NCI-H1092 (cell line): ENCODE results near the gene TIMM10B.

Source experiments
- DNase-seq: peaks from one replicate; lab custom pipeline; 2025; lab: John Stamatoyannopoulos, UW

The TIMM10B gene

DNA sequence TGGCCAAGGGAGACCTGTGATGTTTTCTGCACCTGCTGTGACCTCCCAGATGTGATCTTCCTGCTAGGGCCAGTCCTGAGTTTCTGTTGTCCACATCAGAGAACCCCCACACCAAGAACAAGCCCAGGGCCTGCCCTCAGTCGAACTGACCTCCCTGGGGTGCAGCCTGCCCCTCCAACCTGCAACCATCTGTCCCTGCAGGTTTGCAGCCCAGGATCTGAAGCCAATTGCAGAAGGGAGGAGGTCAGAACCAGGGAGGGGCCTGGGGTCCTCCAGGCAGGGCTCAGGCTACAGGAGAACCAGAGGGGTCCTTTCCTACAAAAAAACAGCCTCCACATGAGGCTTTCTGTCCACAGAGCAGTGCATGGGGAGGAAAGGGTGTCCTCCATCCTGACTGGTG is 8.4 kb upstream of the TIMM10B start:
- DNase-seq: no peak

DNA sequence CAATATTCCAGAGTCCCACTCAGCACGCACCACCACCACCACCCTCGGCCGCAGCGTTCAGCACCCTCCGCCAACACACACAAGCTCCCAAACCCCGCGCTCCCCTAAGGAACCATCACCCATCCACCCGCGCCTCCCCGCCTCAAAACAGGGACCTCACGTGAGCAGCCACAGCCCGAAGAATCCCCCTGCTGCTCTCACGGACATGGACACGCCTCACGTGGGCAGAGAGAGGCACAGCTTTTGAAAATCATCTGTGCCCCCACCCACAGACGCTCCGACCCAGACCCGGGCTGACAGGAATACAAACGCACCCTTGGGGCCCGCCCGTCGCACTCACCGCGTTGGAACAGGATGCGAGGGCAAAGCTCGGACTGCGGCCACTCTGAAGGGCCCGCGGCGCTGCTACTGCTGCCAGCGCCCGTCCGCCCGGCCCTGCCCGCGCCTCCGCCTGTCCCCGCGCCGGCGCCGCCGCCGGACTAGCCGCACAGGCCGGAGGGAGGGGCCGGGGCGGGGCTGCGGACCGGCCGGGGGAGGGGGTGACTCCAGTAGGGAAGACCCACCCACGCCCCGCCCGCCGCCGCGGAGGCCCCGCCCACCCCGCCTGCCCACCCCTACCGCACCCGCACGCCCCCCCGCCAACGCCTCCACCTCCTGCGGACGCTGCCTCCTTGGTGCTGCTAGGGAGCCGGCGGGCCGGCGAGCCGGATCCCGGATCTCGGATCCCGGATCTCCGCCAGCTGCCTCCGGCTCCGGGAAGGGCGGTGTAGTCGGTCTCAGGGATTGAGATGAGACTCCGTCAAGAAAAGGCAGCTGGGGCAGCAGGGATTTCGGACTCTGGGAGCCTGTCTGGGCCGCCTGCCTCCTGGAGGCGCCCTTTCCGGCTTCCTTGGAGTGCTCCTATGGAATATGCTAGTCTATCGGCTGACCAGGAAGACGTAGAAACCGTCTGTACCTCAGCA is 7.6 kb upstream of the TIMM10B start, which contains the start of gene TRIM3:
TRIM3 (minus strand) TSS at position 491 of the 962 bp plus-strand sequence. CDS start 8,246 bp downstream, outside the sequence.
- DNase-seq: peak; percentile 79

- DNase-seq: no peak
Measured at GRCh38 chr11:6474413-6474792, 6.9 kb upstream of the TIMM10B start.

DNA sequence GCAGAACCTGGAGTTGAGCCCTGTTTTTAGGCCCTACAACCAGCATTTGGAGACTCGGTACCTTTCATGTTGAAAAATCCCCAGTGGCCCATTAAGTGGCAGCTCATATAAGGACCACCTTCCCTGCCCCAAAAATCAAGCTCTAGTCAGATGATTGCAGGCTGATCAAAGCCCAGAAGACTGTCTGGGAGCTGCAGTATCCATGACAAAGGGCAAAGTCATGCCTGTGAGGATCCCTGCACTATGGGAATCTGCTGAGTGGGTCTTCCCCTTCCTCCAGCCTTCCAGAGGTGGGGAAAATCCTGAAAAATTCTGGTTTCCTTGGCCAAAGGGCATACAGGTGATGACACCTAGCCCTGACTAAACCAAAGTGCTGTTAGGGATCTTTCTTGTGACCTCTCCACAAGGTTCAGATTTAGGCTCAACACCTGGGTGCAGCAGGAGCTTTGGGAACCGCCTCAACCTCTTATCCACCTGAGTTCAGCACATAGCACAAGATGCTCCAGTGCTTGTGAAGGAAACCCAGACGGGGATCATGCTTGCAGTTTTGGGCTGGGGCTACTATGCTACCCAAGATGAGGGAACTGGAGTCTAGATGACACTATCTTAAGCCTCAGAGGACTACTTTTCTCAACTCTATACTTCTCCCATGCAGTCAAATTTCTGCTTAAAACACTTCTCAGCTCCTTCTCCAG is 6.3 kb upstream of the TIMM10B start:
- DNase-seq: no peak

- no peak for DNase-seq
Measured at GRCh38 chr11:6475936-6476335, 5.4 kb upstream of the TIMM10B start.

DNA sequence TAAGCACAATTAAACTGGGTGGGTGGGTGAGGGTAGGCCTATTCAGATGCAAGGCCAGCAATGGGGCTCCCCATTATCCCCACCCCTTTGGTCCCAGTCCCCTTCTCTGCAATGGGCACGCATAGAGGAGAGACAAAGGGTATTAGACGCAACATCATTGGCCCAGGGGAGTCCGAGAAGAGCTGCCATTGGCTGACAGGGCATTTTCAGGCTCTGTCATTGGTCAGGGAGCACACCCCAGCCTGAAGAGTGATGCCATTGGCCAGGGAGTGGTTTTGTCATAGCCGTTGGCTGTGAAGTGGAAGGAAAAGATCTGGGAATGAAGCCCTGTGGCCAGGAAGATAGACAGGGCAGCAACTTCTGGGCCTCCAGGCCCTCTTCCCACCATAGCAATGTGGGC is 4.7 kb upstream of the TIMM10B start:
- DNase-seq: no peak

- DNase-seq: no peak
Measured at GRCh38 chr11:6480299-6480914, 894 bp upstream of the TIMM10B start.

DNA sequence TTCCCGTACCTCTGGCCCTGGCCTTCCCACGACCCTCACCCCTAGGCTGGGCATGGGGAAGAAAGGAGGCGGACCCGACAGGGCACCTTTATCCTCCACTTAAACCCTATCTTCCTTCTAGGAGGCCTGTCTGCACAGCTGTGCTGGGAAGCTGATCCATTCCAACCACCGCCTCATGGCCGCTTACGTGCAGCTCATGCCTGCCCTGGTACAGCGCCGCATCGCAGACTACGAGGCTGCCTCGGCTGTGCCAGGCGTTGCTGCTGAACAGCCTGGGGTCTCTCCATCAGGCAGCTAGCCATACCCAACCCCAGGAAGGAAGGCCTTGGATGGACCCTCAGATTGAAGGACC is 599 bp downstream of the TIMM10B start:
- no peak for DNase-seq

DNA sequence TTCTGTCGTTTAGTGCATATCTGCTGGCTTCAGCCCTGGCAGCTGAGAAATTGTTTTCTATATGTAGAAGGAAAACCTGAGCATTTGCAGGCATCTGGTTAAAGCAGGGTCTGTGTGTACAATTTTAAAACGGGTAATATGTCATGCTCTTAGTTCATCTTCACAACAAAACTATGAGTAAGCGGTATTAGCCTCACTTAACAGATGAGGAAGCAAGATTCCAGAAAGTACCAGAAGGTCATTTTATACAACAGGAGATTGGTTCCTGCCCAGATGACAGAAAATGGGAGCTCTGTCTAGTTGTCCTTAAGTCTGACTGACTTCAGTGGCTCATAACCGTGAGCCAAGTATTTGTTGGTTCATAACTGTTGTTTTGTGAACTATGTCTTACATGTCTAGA is 1.1 kb downstream of the TIMM10B start:
- no peak for DNase-seq

GRCh38 chr11:6483015-6483414 is 1.7 kb downstream of the TIMM10B start:
- DNase-seq: no peak

DNA sequence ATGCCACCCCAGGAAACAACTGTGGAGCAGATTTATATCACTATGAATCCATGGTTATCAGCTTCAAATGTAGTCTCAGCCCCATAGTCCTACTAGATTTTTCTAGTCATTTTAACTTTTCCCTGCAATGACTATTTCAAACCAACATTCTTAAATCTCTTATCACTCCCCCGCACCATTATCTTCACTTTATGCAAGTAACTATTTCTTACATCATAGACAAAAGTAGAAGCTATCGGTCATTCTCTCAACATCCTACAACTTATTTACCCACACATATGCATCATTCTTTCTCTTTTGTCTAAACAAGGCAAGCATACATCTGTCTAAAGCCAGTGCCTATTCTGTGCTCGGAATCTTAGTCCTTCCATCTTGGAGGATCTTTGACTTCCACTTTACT is 4.4 kb downstream of the TIMM10B start:
- no peak for DNase-seq

DNA sequence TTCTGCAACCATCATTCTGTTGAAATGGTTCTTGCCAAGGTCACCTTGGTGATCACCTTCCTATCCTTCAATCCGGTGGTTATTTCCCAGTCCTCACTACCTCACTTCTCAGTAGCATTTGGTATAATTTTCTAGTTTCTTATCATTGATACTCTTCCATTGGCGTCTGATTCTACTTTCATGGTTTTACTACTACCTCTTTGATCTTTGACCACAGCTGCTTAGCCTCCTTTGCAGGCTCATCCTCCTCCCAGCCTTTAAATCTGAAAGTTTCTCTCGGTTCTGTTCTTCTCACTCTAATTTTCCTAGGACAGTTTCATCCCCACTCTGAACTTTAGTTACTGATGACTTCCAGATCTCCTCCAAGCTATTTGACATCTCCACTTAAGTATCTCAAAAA is 5.0 kb downstream of the TIMM10B start:
- DNase-seq: no peak

DNA sequence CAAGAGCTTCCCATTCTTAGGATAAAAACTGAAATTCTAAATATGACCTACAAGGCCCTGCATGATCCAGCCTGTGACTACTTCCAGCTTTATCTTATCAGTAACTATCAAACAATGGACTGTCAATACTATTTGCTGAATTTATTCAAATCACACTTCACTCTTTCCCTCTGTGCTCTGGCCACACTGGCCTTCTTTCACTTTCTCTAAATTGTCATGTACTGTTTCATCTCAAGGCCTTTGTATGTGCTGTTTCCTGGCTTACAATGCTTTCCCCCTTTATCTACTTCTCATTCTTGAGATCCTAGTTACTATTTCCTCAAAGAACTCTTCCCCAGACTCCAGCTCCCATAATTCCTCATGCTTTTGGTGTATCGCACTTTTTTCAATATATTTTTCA is 5.6 kb downstream of the TIMM10B start:
- DNase-seq: no peak

DNA sequence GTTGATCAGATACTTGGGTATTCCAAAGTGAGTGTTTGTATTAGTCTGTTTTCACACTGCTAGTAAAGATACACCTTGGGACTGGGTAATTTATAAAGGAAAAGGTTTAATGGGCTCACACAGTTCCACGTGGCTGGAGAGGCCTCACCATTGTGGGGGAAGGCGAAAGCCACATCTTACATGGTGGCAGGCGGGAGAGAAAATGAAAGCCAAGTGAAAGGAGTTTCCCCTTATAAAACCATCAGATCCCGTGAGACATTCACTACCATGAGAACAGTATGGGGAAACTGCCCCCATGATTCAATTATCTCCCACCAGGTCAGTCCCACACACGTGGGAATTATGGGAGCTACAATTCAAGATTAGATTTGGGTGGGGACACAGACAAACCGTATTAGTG is 7.0 kb downstream of the TIMM10B start:
- DNase-seq: no peak

DNA sequence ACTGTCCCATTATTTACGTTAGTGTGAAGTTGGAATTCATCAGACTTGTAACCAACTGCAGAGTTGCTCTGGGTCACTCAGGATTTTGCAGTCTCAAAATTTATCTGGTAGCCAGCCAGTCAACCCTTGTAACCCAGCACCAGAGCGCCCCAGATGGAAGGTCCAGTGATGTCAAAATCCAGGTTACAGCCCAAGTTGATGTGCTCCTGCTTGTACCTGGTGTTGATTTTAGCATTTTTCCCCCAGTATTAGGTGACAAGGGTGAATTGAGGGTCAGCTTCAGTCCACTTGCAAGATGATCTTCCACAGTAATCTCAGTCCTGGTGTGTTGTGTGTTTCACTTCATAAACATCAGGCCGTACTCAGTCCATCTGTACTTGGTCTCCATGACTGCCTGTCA is 7.5 kb downstream of the TIMM10B start:
- DNase-seq: no peak

- no peak for DNase-seq
Measured at GRCh38 chr11:6489306-6489705, 8.0 kb downstream of the TIMM10B start.

DNA sequence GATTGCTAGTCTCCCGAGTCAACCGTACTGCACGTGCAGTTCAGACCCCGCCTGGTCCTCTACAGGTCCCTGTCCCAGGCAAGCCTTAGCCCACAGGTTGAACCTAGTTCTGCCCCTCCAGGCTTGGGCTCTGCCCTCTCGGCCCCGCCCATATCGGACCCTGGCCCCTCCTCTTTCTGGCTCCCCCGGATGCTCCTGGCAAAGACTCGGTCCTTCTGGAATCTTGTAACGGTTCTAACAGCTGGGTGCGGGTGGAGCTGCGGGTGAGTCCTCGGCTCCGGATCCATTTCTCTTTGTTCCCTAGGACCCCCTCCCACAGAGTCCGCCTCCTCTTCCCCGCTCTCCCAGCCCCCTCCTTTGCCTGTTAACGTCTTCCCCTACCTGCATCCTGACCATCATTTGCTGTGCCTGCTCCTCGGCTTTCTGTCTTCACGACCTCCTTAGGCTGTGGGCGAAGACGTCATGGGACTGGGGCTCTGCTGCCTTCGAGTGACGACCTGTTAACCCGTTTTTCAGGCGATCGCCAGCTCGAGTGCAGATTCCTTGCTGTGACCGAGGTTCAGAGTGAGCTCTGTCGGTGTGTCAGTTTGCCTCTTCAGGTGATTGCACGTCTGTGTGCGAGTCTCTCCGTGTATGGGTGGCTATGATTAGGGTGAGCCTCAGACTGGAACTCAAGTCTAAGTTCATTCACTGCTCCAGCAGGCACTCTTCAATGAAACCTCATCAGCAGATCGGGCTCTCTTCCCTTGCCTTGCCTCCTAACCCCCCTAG is 16.0 kb downstream of the TIMM10B start, which contains the start of gene DNHD1:
DNHD1 (plus strand) TSS at position 212 of the 771 bp plus-strand sequence. CDS start 936 bp downstream, outside the sequence.
- no peak for DNase-seq

DNA sequence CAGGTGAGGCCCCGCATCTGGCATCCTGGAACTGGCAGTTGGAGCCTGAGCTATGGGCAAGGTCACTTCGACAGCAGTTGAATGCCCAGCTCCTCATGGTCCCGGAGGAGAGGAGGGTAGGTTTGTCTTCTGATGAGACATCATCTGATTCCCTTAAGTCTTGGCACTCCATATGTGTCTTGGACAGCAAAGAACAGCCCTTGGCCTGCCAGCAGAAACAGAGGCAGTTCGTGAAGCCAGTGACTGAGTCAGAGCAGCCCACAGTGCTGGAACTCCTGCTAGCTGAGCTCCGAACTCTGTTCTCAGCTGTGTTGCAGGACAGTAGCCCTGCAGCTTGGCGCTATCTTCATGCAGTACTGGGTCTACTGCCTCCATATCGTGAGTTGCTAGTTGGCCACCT is 16.8 kb downstream of the TIMM10B start:
- no peak for DNase-seq

DNA sequence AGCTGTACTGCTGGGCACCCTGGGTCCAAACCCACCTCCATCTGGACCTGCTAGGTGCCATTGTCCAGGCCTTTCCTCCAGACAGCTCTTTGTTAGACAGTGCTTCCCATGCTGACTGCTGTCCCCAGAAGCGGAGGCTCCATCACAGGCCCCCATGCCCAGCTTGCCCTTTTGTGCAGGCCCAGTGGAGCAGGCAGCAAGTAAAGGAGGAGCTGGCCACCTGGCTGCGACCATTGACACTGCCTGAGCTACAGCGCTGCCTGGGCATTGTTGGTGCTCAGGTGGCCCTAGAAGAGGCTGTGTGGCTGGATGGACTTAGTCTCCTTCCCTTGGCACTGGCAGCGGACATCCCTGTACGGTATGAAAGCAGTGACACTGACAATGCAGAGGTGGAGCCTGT is 17.2 kb downstream of the TIMM10B start:
- no peak for DNase-seq

DNA sequence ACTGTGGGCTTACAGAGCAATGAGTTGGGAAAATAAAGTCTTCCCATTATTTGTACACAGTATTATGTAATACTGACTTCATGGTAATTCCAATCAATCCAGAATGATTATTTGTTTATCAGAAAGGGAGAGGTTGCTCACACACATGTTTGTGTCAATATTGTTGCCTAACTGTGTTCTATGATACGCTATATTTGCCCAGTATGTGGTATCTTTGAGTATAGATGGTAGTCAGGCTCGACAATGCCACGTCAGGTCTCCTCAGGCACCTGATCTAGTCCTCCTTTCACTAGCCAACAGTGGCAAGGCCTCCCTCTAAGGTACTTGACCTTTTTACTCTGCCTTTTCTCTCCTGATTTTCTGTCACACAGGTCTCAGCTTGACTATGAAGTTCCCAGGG is 21.1 kb downstream of the TIMM10B start:
- no peak for DNase-seq

DNA sequence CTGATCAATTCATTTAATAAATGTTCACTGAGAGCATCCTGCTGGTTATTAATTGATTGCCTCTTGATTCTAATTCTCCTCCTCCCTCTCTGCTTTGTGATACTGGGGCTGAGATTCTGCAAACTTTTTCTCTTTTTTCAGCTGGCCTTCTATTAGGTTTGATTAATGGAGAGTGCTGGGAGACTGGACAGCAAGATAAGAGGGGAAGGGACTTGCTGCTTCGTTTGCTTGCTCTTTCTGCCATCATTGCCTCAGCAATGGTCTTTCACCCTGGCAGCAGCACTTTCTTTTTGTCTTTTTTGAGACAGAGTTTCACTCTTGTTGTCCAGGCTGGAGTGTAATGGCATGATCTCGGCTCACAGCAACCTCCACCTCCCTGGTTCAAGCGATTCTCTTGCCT is 22.9 kb downstream of the TIMM10B start:
- no peak for DNase-seq
